HUES64 (cell line): ENCODE measurements around the gene CIAO3.

Source experiments
- H3K27ac ChIP-seq: 2 replicates; pipeline ENCODE4 v1.7.0; 2013; ENCODE audit warnings: low read depth, low read length, inconsistent platforms
- H3K27me3 ChIP-seq: 2 replicates; pipeline ENCODE4 v1.6.1; 2013; ENCODE audit warnings: mild to moderate bottlenecking, low read length; ENCODE audit not compliant: insufficient read depth
- H3K36me3 ChIP-seq: 2 replicates; pipeline ENCODE4 v1.6.1; 2013; ENCODE audit warnings: mild to moderate bottlenecking, low read length; ENCODE audit not compliant: insufficient read depth
- H3K4me1 ChIP-seq: 2 replicates; pipeline ENCODE4 v1.6.1; 2013; ENCODE audit warnings: mild to moderate bottlenecking, low read length, moderate library complexity; ENCODE audit not compliant: insufficient read depth
- H3K4me3 ChIP-seq: 2 replicates; pipeline ENCODE4 v1.5.1; 2013; ENCODE audit warnings: mild to moderate bottlenecking, low read length, moderate library complexity
- H3K9ac ChIP-seq: 2 replicates; pipeline ENCODE4 v1.6.1; 2013; ENCODE audit warnings: mild to moderate bottlenecking, low read depth, low read length
- H3K9me3 ChIP-seq: 2 replicates; pipeline ENCODE4 v1.6.1; 2013; ENCODE audit warnings: low read depth, low read length; ENCODE audit not compliant: insufficient read depth
- WGBS: fragments of 150-250, 120-280 bp; methylation state at CpG from one replicate; pipeline ENCODE4 v1.1.7; 2013; ENCODE audit warnings: missing lambda C conversion rate; 5-methylcytosine and 5-hydroxymethylcytosine counted together

Gene CIAO3

GRCh38 chr16:764848-765487 lies 24.2 kb upstream of the CIAO3 start:
- H3K9me3 ChIP-seq: no peaks in the 10 kb centered on the region
- H3K27me3 ChIP-seq: no peaks in the 10 kb centered on the region
- no peaks in the 10 kb centered on the region for H3K36me3 ChIP-seq
- H3K4me1 ChIP-seq: no peaks in the 10 kb centered on the region
- no peak overlapping the region for H3K9ac ChIP-seq
- 94% methylated on average over 38 of the region's 38 CpGs for WGBS
- H3K4me3 ChIP-seq: no peak overlapping the region
- no peak overlapping the region for H3K27ac ChIP-seq

- H3K9ac ChIP-seq: no peak overlapping the region
- no peak overlapping the region for H3K4me3 ChIP-seq
- H3K36me3 ChIP-seq: no peaks in the 10 kb centered on the region
- H3K27ac ChIP-seq: no peak overlapping the region
- no peaks in the 10 kb centered on the region for H3K27me3 ChIP-seq
- whole genome bisulfite sequencing: 91% methylated on average over 20 of the region's 20 CpGs
- no peaks in the 10 kb centered on the region for H3K4me1 ChIP-seq
- H3K9me3 ChIP-seq: no peaks in the 10 kb centered on the region
Observed at GRCh38 chr16:764184-764750, 23.5 kb upstream of the CIAO3 start.

DNA sequence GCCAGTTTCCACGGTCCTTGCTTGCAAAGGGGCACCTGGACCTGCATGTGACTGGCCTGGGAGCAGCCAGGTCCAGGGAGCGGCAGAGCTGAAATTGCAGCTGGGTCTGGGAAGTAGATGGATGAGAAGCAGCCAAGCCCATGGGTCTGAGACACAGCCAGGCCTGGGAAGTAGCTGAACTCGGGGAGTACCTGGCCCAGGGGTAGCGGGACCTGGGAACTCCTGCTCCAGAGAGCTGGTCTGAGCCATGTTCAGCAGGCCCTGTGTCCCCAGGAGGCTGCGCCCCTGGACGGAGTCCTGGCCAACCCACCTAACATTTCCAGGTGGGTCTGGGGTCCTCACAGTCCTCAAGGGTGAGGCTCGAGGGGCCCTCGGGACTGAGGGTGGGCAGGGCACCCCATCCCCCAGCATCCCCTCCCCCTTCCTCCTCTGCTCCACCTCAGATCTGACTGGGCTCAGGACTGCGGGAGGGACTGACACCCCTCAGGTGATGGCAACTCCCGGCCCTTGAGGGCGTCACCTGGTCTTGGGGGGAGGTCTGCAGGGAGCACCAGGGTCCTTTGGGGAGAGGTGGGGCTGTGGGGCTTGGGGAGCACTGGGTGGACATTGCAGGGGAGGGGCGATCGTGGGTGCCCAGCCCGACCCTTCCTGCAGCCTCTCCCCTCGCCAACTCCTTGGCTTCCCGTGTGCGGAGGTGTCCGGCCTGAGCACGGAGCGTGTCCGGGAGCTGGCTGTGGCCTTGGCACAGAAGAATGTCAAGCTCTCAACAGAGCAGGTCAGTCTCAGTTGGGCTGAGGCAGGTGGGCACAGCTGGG lies 22.8 kb upstream of the CIAO3 start:
- Histone ChIP-seq H3K27ac (no peak overlapping the region), H3K4me3 (no peak overlapping the region), H3K36me3 (no peaks in the 10 kb centered on the region), H3K9me3 (no peaks in the 10 kb centered on the region), H3K4me1 (no peaks in the 10 kb centered on the region), H3K27me3 (no peaks in the 10 kb centered on the region), H3K9ac (no peak overlapping the region)
- WGBS: 94% methylated on average over 20 of the region's 21 CpGs

DNA sequence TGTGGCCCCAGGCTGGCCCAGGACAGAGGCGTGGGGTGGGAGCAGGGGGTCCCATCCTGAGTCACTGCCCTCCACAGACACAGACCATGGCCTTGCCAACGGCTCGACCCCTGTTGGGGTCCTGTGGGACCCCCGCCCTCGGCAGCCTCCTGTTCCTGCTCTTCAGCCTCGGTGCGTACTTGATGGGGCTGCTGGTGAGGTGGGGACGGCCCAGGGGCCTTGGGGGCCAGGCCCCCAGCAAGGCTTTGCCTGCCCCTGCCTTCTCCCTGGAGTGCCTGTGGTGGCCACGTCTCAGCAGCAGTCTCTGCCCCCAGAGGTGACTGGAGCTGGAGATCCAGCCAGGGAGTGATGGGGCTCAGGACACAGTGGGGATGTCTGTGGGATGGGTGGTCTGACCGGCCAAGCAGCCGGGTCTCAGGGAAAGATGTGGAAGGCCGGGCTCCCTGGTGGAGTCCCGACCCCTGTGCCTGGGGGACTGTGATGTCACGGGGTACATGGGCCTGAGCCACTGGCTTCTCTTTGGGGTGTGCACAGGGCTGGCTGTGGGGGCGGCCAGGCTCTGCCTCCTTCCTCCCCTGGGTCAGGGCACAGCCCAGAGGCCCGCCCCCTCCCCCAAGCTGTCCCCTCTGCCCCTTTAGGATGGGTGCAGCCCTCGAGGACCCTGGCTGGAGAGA lies 21.9 kb upstream of the CIAO3 start:
- WGBS: 90% methylated on average over 17 of the region's 17 CpGs
- H3K4me3 ChIP-seq: no peak overlapping the region
- no peak overlapping the region for H3K27ac ChIP-seq

GRCh38 chr16:761625-762513 lies 21.1 kb upstream of the CIAO3 start:
- H3K9me3 ChIP-seq: no peaks in the 10 kb centered on the region
- H3K27me3 ChIP-seq: no peaks in the 10 kb centered on the region
- no peak overlapping the region for H3K9ac ChIP-seq
- 88% methylated on average over 22 of the region's 22 CpGs for WGBS
- H3K27ac ChIP-seq: no peak overlapping the region
- no peak overlapping the region for H3K4me3 ChIP-seq
- H3K36me3 ChIP-seq: no peaks in the 10 kb centered on the region
- no peaks in the 10 kb centered on the region for H3K4me1 ChIP-seq

More for the DNA sequence above, 21.9 kb upstream of the CIAO3 start:
- Histone ChIP-seq H3K9ac (no peak overlapping the region), H3K9me3 (no peaks in the 10 kb centered on the region), H3K4me1 (no peaks in the 10 kb centered on the region), H3K36me3 (no peaks in the 10 kb centered on the region), H3K27me3 (no peaks in the 10 kb centered on the region)

- Histone ChIP-seq H3K4me3 (no peak within 1 kb of the TSS), H3K27me3 (no peaks in the 10 kb centered on the region), H3K9me3 (no peaks in the 10 kb centered on the region), H3K36me3 (no peaks in the 10 kb centered on the region), H3K27ac (no peak within 1 kb of the TSS), H3K4me1 (no peaks in the 10 kb centered on the region), H3K9ac (no peak within 1 kb of the TSS)
- 87% methylated on average over 37 of the region's 37 CpGs for WGBS
Observed at GRCh38 chr16:760545-761343, 19.9 kb upstream of the CIAO3 start, which contains the start of gene MSLN. Gene MSLN (plus strand): TSS chr16:760734. CDS start chr16:762681, 1,947 bp downstream.

DNA sequence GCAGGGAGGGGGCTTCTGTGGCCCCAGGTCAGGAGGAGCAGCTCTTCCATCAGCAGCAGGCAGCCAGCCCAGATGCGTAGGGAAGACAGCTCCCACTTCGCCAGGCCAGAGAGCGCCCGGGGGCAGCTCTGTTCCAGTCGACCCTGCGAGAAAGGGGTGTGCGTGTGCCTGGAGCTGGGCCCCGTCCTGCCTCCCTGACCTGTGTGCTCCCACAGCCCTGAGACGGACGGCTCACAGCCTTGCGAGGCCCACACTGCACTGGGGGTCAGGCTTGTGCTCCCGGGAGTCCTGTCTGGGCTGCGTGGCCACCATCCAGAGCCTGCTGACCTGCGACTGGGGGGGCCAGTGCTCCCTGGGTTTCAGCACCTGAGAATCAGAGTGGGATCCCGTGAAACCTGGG lies 19.3 kb upstream of the CIAO3 start:
- H3K27me3 ChIP-seq: no peaks in the 10 kb centered on the region
- no peak overlapping the region for H3K9ac ChIP-seq

GRCh38 chr16:759110-759910 lies 18.5 kb upstream of the CIAO3 start:
- H3K9me3 ChIP-seq: no peaks in the 10 kb centered on the region
- no peak overlapping the region for H3K4me3 ChIP-seq
- no peaks in the 10 kb centered on the region for H3K27me3 ChIP-seq
- H3K36me3 ChIP-seq: no peaks in the 10 kb centered on the region
- no peaks in the 10 kb centered on the region for H3K4me1 ChIP-seq
- 93% methylated on average over 34 of the region's 34 CpGs for WGBS
- no peak overlapping the region for H3K27ac ChIP-seq
- H3K9ac ChIP-seq: no peak overlapping the region

More for the DNA sequence above, 19.3 kb upstream of the CIAO3 start:
- H3K9me3 ChIP-seq: no peaks in the 10 kb centered on the region
- no peak overlapping the region for H3K4me3 ChIP-seq
- WGBS: 91% methylated on average over 15 of the region's 15 CpGs
- H3K27ac ChIP-seq: no peak overlapping the region
- no peaks in the 10 kb centered on the region for H3K4me1 ChIP-seq
- no peaks in the 10 kb centered on the region for H3K36me3 ChIP-seq

GRCh38 chr16:756428-756827 lies 15.6 kb upstream of the CIAO3 start:
- Histone ChIP-seq H3K9ac (no peak overlapping the region), H3K4me1 (peaks cover 8% of the 10 kb centered on the region), H3K27ac (no peak overlapping the region), H3K36me3 (no peaks in the 10 kb centered on the region), H3K9me3 (no peaks in the 10 kb centered on the region), H3K4me3 (no peak overlapping the region), H3K27me3 (no peaks in the 10 kb centered on the region)
- WGBS: 95% methylated on average over 5 of the region's 5 CpGs
